CD4-positive, alpha-beta T cell treated with Interleukin-6 for 4 hours (primary cell): ENCODE data around the gene KLHL22.
"Not testable (repeated sequence)": the region's sequence is repeated elsewhere in the genome, so short reads cannot be mapped to it uniquely, and the experiment has no call there.

Source experiments
- DNase-seq: peaks from one replicate; pipeline ENCODE4 v3.0.0-alpha.2; 2020; ENCODE audit warnings: mixed read lengths

KLHL22 gene

DNA sequence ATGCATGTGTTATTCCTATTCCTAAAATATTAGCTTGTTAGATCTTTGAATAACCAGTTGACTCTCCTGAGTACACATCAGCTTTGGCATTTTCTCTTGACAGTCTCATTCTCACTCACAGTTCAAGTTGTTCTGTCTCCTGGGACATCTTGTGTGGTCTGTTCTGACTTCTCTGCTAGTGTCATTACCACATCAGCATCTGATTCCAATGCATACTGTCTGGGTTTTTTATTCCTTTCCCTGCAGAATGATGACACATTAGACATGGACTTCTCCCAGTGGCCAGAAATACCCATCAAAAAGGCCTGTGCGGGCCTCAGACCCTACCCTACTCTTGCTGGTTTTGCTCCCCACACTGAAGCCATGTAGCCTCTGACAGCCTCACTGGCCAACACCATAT, 99.0 kb downstream of the KLHL22 start:
- DNase-seq, result no peak

DNA sequence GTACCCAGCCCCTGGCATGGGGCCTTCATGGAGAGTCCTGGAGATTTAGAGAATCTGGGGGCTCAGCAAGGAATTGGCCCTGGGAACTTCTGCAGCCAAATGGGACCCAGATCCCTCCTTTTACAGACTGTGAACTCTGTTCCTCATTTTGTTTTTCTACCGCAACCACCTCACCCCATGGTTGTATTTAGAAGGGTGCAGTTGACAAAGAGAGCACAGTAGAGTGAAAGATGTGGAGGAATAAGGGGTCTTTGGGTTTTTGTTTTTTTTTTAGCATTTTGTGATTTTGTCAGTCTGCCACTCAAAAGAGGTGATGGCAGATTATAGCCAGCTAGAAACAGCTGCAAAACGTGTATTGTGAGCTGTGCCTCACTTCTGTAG, 99.7 kb downstream of the KLHL22 start:
- no peak for DNase-seq

DNA sequence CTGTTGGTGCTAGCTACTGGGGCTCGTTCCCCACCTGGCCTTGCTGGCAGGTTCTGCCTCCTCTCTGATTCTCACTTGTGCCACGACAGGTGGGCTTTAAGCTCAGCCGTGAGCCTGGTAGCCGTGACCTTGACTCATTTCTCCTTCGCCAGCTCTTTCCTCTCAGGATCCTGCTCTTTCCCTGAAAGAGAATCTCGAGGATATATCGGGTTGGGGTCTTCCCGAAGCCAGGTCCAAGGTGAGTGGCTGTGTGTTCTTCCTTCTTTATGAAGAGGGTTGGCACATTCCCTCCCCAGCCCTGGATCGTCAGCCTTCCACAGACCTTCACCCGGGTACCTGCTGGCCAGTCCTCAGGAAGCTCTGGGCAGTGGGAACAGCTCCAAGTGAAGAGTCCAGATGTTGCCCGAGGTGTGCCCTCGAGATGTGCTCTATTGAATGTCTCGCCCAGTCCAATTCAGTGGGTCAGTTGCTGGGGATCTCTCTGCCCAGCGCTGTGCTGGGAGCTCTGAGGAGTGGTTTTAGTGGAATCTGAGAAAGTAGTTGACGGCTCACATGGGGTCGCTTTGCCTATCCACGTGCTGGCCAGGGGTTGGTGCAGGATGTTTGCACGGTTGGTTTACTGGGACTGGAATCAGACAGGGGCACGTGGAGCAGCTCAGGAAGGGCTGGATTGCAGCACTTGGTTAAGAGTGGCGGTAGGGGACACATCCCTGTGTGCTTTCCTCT, 100.3 kb downstream of the KLHL22 start:
- DNase-seq, result no peak

DNA sequence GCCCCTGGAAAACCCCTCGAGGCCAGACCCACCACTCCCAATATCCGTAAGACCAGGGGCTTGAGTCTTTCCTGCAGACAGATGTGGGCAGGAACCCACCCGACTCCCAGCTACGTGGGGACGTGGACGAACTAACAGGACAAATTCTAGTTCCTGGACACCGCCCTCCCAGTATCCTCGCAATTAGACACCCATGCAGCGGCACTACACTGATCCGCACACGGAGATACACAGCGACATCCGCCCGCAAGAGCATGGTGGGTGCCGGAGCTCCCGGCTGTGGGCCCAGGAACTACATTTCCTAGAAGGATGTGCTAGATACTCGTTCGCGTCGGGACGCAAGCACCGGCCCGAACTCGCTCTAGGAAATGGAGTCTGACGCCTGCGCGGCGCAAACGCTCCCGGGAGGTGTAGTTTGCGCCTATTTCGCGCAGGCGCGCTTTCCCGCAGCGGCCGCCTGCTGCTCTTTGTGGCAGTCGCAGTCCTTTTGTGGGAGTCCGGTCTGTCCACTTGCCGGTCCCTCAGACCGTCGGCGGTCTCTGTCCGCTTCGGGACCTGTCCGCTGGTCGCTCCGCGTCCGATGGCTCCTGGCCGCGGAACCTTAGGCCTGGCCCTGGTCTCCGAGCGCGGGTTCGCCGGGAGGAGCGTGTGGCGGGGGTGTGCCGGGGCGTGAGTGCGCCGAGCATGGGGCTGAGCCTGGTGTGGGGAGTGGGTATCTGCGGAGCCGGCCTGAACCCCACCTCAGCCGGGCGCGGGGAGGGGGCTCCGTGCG, 101.7 kb downstream of the KLHL22 start, which contains the start of gene ZNF74:
Gene ZNF74, plus strand, starts transcription at position 447 of the 772 bp plus-strand sequence. CDS start 478 bp downstream, outside the sequence.
- peak; percentile 89 for DNase-seq

DNA sequence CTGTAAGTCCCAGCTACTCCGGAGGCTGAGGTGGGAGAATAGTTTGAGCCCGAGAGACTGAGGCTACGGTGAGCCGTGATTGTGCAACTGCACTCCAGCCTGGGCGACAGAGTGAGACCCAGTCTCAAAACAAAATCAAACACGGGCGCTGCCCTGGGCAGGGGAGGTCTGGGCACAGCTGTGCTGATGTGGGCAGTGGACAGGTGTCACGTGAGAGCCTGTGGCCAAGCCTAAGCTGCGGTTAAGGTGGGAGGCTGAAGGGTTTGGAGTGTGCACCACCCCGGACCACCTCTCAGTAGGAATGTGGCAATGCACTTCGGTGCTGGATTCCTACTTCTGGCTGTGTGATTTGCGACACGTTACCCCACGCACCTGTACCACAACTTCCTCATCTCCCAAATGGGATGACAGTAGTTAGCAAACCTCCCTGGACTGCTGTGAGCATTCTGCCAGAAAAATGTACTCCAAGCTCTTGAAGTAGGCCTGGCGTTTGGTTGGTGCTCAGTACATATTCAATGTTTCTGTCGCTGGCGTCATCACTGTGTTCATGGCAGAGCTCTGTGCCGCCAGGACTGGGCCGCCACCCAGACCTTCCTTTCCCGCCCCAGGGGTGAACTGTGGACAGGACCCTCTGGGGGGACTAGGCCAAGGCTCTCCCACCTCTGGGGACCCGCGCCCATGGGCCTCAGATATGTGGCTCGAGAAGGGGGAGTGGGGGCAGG, 102.5 kb downstream of the KLHL22 start:
- DNase-seq, result peak; percentile 2

DNA sequence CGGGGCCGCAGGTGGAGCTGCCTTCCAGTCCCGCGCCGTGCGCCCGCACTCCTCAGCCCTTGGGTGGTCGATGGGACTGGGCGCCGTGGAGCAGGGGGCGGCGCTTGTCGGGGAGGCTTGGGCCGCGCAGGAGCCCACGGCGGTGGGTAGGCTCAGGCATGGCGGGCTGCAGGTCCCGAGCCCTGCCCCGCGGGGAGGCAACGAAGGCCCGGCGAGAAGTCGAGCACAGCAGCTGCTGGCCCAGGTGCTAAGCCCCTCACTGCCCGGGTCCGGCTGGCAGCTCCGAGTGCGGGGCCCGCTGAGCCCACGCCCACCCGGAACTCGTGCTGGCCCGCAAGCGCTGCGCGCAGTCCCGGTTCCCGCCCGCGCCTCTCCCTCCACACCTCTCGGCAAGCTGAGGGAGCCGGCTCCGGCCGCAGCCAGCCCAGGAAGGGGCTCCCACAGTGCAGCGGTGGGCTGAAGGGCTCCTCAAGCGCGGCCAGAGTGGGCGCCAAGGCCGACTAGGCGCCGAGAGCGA, 103.2 kb downstream of the KLHL22 start:
- not testable (repeated sequence) for DNase-seq
